ENCODE data around the gene MDC1.

- TF ChIP-seq EZH2phosphoT487 (IDR thresholded peaks at IDR 0.05; ENCODE audit: low read length), result no peak
- TF ChIP-seq CTCF (IDR thresholded peaks at IDR 0.05; ENCODE audit: low read length), result no peak
- TF ChIP-seq EZH2 (optimal IDR thresholded peaks at IDR 0.05; ENCODE audit: low read depth, low read length), result no peak
Observed at GRCh38 chr6:30766461-30767157, 49.5 kb upstream of the MDC1 start.

All from MM.1S (cell line).